ENCODE results near the gene CX3CL1. TPM values are rescaled to one million over a fixed set of nuclear protein-coding genes. Genes with fewer than 3 reads are reported as not detected.
"Not testable (repeated sequence)": the region's sequence is repeated elsewhere in the genome, so short reads cannot be mapped to it uniquely, and the experiment has no call there.

Gene CX3CL1
- total and polyA plus RNA-seq, 8 donors = 8.6 to 27.8 (median 11.2) TPM

- TF ChIP-seq CTCF (IDR thresholded peaks at IDR 0.05) = no peak
- H3K36me3 ChIP-seq = no peaks in the 10 kb centered on the region
- peak; percentile 14 for ATAC-seq
- intact Hi-C loops (cut with DNase I) = no loop called here
- H3K4me3 ChIP-seq = peak overlapping the region; percentile 25 to 41
- H3K27ac ChIP-seq = peak overlapping the region; percentile 73 to 77
- no peak for DNase-seq
- no peaks in the 10 kb centered on the region for H3K27me3 ChIP-seq
- H3K4me1 ChIP-seq = peaks cover 4 to 7% of the 10 kb centered on the region in 2 donors
- H3K9me3 ChIP-seq = no peaks in the 10 kb centered on the region
Observed at GRCh38 chr16:57373117-57373947, 1.0 kb downstream of the CX3CL1 start.

- Histone ChIP-seq H3K27ac (peak overlapping the region; percentile 73 to 77), H3K4me3 (peak overlapping the region; percentile 25 to 41), H3K27me3 (no peaks in the 10 kb centered on the region), H3K4me1 (peaks cover 6 to 7% of the 10 kb centered on the region in 2 donors), H3K9me3 (no peaks in the 10 kb centered on the region), H3K36me3 (no peaks in the 10 kb centered on the region)
- TF ChIP-seq CTCF (IDR thresholded peaks at IDR 0.05) = no peak
- intact Hi-C loops (cut with DNase I) = no loop called here
- peak; percentile 5 for ATAC-seq
- DNase-seq = peak in 1 of 4 donors; percentile 30
Observed at GRCh38 chr16:57374067-57374534, 1.8 kb downstream of the CX3CL1 start.

- Histone ChIP-seq H3K4me3 (peak overlapping the region in 1 of 2 donors; percentile 41), H3K4me1 (peaks cover 7 to 15% of the 10 kb centered on the region in 2 donors)
- H3K27ac ChIP-seq; ATAC-seq; DNase-seq; H3K36me3 ChIP-seq; intact Hi-C loops (cut with DNase I); H3K9me3 ChIP-seq; H3K27me3 ChIP-seq: not testable (repeated sequence)
Observed at GRCh38 chr16:57374925-57375465, 2.7 kb downstream of the CX3CL1 start.

- no peak overlapping the region for H3K4me3 ChIP-seq
- H3K36me3 ChIP-seq = no peaks in the 10 kb centered on the region
- no peaks in the 10 kb centered on the region for H3K27me3 ChIP-seq
- H3K4me1 ChIP-seq = peaks cover 7 to 26% of the 10 kb centered on the region in 2 donors
- no peak overlapping the region for H3K27ac ChIP-seq
- DNase-seq (no peak), ATAC-seq (no peak)
- no peak for TF ChIP-seq CTCF (IDR thresholded peaks at IDR 0.05)
- H3K9me3 ChIP-seq = no peaks in the 10 kb centered on the region
- intact Hi-C loops (cut with DNase I) = no loop called here
Observed at GRCh38 chr16:57376313-57376818, 4.1 kb downstream of the CX3CL1 start.

GRCh38 chr16:57377080-57377841 lies 5.0 kb downstream of the CX3CL1 start:
- Histone ChIP-seq H3K36me3 (peaks cover 0 to 5% of the 10 kb centered on the region in 2 donors), H3K27me3 (no peaks in the 10 kb centered on the region), H3K4me1 (peaks cover 7 to 22% of the 10 kb centered on the region in 2 donors), H3K9me3 (no peaks in the 10 kb centered on the region), H3K27ac (no peak overlapping the region), H3K4me3 (no peak overlapping the region)
- DNase-seq (no peak), ATAC-seq (no peak)
- no peak for TF ChIP-seq CTCF (IDR thresholded peaks at IDR 0.05)
- intact Hi-C loops (cut with DNase I) = no loop called here
